ENCODE data around the gene DDC.
"Not testable (repeated sequence)": the region's sequence is repeated elsewhere in the genome, so short reads cannot be mapped to it uniquely, and the experiment has no call there.

DDC gene

DNA sequence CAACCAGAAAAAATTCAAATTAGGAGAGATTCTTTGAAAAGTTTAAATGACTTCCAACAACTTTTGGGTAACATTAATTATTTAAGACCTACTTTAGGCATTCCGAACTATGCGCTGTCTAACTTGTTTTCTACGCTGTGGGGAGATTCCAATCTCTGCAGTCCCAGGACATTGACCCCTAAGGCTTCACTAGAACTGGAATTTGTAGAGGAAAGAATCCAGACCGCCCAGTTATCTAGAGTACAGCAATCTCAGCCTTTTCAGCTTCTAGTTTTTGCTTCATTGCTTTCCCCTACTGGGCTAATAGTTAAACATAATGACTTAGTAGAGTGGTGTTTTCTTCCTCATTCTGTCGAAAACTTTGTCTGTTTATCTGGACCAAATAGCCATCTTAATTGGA lies 14.9 kb upstream of the DDC start:
- DNase-seq (ENCODE audit: low read depth) = no peak
- TF ChIP-seq, protein P1, sequence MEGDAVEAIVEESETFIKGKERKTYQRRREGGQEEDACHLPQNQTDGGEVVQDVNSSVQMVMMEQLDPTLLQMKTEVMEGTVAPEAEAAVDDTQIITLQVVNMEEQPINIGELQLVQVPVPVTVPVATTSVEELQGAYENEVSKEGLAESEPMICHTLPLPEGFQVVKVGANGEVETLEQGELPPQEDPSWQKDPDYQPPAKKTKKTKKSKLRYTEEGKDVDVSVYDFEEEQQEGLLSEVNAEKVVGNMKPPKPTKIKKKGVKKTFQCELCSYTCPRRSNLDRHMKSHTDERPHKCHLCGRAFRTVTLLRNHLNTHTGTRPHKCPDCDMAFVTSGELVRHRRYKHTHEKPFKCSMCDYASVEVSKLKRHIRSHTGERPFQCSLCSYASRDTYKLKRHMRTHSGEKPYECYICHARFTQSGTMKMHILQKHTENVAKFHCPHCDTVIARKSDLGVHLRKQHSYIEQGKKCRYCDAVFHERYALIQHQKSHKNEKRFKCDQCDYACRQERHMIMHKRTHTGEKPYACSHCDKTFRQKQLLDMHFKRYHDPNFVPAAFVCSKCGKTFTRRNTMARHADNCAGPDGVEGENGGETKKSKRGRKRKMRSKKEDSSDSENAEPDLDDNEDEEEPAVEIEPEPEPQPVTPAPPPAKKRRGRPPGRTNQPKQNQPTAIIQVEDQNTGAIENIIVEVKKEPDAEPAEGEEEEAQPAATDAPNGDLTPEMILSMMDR (IDR thresholded peaks at IDR 0.05; ENCODE audit: control insufficient read depth, insufficient read depth, low read depth, low read length, missing control alignments) = no peak

DNA sequence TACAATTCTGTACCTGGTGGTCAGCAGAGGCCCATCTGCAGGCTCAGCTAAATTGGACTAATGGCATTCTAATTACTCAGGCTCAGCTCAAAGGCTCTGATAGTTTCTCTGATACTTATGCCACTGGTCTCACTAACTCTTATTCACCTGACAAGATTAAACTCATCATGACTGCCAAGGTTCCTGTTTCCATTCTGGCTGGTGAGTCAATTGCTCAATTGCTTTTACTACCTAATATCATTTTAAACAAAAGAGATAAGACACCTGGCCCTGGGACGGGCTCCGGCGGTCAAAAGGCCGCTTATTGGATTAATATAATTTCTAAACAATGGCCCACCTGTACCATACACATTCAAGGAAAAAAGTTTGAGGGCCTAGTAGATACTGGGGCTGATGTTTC lies 12.9 kb upstream of the DDC start:
- DNase-seq (ENCODE audit: low read depth); H3K4me3 ChIP-seq (ENCODE audit: control insufficient read depth, low read depth, low read length): not testable (repeated sequence)

More for the DNA sequence above, 14.9 kb upstream of the DDC start:
- H3K4me3 ChIP-seq (ENCODE audit: control insufficient read depth, low read depth, low read length) = no peak overlapping the region

DNA sequence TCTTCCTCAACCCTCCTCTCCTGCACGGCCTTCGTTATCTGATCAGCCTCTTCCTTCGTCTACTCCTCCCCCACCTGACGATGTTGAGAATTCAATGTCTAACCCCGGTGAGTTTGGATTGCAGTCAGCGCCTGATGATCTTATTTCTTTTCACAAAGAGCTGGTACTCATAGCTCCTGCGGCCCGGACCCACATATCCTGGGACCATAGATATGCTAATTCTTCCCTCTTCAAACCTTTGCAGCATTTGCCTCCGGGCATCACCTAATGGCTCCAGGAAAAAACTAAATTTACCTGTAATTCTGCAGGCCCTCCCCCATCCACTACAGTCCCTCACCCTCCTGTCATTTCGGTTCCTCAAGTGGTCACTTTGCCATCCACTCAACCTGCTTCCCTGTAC lies 12.4 kb upstream of the DDC start:
- H3K4me3 ChIP-seq (ENCODE audit: control insufficient read depth, low read depth, low read length) = no peak overlapping the region
- no peak for DNase-seq (ENCODE audit: low read depth)

DNA sequence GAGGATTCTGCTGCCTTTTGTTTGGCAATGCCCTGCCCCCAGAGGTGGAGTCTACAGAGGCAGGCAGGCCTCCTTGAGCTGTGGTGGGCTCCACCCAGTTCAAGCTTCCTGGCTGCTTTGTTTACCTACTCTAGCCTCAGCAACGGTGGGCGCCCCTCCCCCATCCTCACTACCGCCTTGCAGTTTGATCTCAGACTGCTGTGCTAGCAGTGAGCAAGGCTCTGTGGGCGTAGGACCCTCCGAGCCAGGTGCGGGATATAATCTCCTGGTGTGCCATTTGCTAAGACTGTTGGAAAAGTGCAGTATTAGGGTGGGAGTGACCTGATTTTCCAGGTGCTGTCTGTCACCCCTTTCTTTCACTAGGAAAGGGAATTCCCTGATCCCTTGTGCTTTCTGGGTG lies 11.2 kb upstream of the DDC start:
- H3K4me3 ChIP-seq (ENCODE audit: control insufficient read depth, low read depth, low read length); DNase-seq (ENCODE audit: low read depth): not testable (repeated sequence)

More for the DNA sequence above, 12.4 kb upstream of the DDC start:
- TF ChIP-seq, protein P1 (IDR thresholded peaks at IDR 0.05; ENCODE audit: control insufficient read depth, insufficient read depth, low read depth, low read length, missing control alignments) = no peak

DNA sequence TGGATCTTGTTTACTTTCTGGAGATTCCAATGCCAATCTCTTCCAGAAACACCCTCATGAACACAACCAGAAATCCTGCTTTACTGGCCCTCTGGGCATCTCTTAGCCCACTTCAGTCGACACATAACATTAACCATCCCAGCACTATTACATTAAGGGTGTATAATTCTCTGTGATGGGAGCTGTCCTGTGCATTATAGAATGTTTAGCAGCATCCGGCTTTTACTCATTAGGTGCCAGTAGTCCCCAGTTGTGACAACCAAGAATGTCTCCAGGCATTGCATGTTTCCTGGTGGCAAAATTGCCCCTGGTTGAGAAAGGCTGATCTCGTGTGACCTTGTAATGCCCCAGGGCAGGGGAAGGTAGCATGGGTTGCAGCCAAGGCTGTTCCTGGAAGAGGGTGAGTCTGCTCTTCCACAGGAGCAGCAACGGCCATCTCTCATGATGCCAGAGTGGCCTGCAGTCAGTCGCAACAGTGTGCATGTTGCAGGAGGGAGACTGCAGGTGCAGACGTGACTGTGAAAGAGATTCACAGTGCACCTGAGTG lies 2.6 kb upstream of the DDC start:
- DNase-seq (ENCODE audit: low read depth) = no peak
- TF ChIP-seq, protein P1 (IDR thresholded peaks at IDR 0.05; ENCODE audit: control insufficient read depth, insufficient read depth, low read depth, low read length, missing control alignments) = no peak
- no peak overlapping the region for H3K4me3 ChIP-seq (ENCODE audit: control insufficient read depth, low read depth, low read length)

DNA sequence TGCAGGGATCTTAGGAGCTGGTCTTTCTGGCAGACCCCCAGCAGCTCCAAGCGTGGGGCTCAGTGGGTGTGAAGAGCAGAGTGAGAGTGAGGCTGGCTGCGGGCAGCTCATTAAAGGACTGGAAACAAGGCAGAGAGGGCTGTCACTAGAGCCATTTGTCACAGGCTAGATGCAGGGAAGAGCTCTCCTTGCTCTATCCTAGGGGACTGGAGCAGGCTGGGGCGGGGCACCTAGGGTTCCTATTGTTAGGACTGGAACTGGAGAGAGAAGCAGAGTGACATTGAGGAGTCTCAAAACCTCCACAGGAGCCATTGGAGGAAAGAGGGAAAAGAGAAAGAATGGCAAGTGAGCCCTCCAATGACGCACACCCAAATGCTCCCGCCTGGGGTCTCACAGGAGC lies 772 bp upstream of the DDC start:
- TF ChIP-seq, protein P1 (IDR thresholded peaks at IDR 0.05; ENCODE audit: control insufficient read depth, insufficient read depth, low read depth, low read length, missing control alignments) = no peak
- DNase-seq (ENCODE audit: low read depth) = no peak
- no peak overlapping the region for H3K4me3 ChIP-seq (ENCODE audit: control insufficient read depth, low read depth, low read length)

DNA sequence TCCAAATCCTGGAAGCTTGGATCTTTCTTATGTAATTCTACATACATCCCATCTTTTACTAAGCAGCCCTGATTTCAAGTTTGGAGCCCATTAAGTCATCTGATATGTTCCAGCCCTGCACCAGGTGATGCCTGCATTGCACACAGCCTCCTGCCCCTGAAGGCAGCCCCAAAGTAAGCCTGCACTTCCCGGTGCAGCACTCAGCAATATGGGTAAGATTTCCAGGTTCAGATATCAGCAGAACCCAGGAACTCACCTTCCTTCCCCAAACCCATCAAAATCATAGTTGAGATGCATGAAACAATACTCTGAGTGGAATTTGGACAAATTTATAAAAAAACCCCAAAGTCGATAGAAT lies 333 bp upstream of the DDC start:
- TF ChIP-seq, protein P1 (IDR thresholded peaks at IDR 0.05; ENCODE audit: control insufficient read depth, insufficient read depth, low read depth, low read length, missing control alignments) = no peak
- DNase-seq (ENCODE audit: low read depth) = no peak
- H3K4me3 ChIP-seq (ENCODE audit: control insufficient read depth, low read depth, low read length) = no peak overlapping the region

DNA sequence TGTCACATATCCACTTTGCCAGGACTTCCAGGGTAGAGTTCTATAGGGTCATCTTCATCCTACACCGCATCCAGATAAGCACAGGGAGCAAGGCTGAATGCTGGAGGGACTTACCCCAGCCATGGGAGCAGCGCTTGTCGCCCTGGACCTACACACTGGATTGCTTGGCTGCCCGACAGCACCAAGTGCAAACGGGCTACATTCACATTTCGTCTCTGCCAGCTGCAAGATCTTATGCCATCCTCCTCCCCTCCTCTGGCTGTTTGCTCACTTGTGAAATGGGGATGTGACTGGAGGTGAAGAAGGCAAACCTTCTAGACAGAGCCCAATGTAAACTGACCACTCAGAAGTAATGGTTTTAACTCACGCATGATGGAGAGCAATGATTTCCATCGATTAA lies 1.0 kb downstream of the DDC start:
- DNase-seq (ENCODE audit: low read depth) = no peak
- H3K4me3 ChIP-seq (ENCODE audit: control insufficient read depth, low read depth, low read length) = no peak overlapping the region
- TF ChIP-seq, protein P1 (IDR thresholded peaks at IDR 0.05; ENCODE audit: control insufficient read depth, insufficient read depth, low read depth, low read length, missing control alignments) = no peak
